Prostate gland (tissue), 2 donors: ENCODE data around the gene MEF2B. TPM values are rescaled to one million over a fixed set of nuclear protein-coding genes. Genes with fewer than 3 reads are reported as not detected.

Source experiments
- DNase-seq: peaks from one replicate; pipeline ENCODE4 v3.0.0-alpha.2; 2019; ENCODE audit warnings: low spot score
- H3K27ac ChIP-seq, 2 donors: fragments of 200-600 bp; sonication (generic); 2 replicates each; pipeline ENCODE4 v1.5.1; 2017 to 2019
- H3K27me3 ChIP-seq: fragments of 200-600 bp; sonication (generic); replicated peaks from 2 replicates; pipeline ENCODE4 v1.5.1; 2019; ENCODE audit not compliant: insufficient read depth
- H3K36me3 ChIP-seq, 2 donors: fragments of 200-600 bp; sonication (generic); 1 replicate in 1 of 2; 2 replicates in 1 of 2; pipeline versions ENCODE4 v1.5.1 to v1.8.1; 2017 to 2019
- H3K4me1 ChIP-seq: fragments of 200-600 bp; sonication (generic); replicated peaks from 2 replicates; pipeline ENCODE4 v1.5.1; 2019
- H3K4me3 ChIP-seq, 2 donors: fragments of 200-600 bp; sonication (generic); 2 replicates each; pipeline ENCODE4 v1.5.1; 2017 to 2019
- H3K9me3 ChIP-seq: fragments of 200-600 bp; sonication (generic); 2 replicates; pipeline ENCODE4 v1.5.1; 2017
- CTCF ChIP-seq, 4 experiments: fragments of 200-600 bp in 2 of 4; fragments of 450-650 bp in 2 of 4; sonication (generic) in 2 of 4; IDR thresholded peaks; 1 replicate in 3 of 4; 2 replicates in 1 of 4; pipeline ENCODE4 v1.5.1; 2016 to 2019; ENCODE audit warnings: antibody characterized with exemption in 4 of 4, mild to moderate bottlenecking in 2 of 4, moderate library complexity in 2 of 4
- POLR2A ChIP-seq: fragments of 450-650 bp; IDR thresholded peaks from one replicate; pipeline ENCODE4 v1.6.1; 2016; ENCODE audit warnings: antibody characterized with exemption, mild to moderate bottlenecking
- POLR2AphosphoS5 ChIP-seq: sonication (generic); formaldehyde crosslinking; IDR thresholded peaks from one replicate; pipeline ENCODE4 v1.6.1; 2017; ENCODE audit warnings: antibody characterized with exemption
- WGBS: methylation state at CpG from one replicate; pipeline ENCODE4 v1.1.5; 2018; 5-methylcytosine and 5-hydroxymethylcytosine counted together
- intact Hi-C: fragments of 100-400 bp; cut with DNase I; formaldehyde crosslinking; loops from one replicate; pipeline ENCODE4 v1.14.2; 2022
- total RNA-seq, 2 donors: library from RNA; depleted of rRNA; stranded (reverse); fragments of >200 nt; gene quantifications; one replicate each; pipeline ENCODE4 v1.1.0, GENCODE V29; 2016

Gene MEF2B
- total RNA-seq, 2 donors from 2014 or later, result not detected

DNA sequence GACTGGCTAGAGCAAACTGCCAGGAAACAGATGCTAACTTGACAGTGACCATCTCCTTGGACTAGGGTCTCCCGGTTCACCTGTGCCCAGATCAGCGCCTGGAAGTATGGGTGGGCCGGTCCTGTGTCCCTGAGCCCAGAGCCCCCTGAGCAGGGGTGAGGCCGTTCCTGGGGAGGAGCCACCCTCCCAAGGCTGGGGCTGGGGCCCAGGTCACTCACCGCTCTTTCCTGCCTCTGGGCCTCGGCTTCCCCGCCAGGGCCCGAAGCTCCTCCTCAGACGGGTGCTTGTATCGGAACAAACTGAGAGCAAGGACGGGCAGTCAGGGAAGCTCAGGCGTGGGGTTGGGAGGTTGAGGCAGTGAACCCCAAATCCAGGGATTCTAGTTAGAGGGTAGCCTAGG is 37.2 kb downstream of the MEF2B start:
- Histone ChIP-seq H3K4me1 (peaks cover 6% of the 10 kb centered on the region), H3K4me3 (no peak overlapping the region), H3K27ac (no peak overlapping the region), H3K36me3 (no peaks in the 10 kb centered on the region), H3K9me3 (no peaks in the 10 kb centered on the region), H3K27me3 (no peaks in the 10 kb centered on the region)
- DNase-seq, result no peak
- intact Hi-C loops, result no loop called here
- TF ChIP-seq CTCF (IDR thresholded peaks at IDR 0.05) (no peak), POLR2AphosphoS5 (no peak), POLR2A (no peak)
- WGBS, result 95% methylated on average over 12 of the region's 12 CpGs

DNA sequence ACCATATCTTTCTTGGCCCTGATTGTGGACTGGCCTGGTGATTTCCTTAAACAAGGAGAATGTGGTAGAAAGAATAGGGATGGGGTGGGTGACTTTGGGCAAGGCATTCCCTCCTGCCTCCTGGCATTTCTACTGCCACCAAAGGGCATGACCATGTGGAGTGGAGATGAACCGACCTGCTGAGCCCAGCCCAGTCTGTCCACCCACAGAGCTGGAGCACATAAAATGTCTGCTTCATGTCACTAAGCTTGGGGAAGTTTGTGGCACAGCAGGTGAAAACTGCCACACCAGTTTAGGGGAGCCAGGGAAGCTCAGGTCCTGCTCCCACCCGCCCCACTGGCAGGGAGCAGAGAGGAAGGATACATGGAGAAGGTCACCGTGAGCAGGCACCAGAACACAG is 38.1 kb downstream of the MEF2B start:
- Histone ChIP-seq H3K27me3 (no peaks in the 10 kb centered on the region), H3K36me3 (no peaks in the 10 kb centered on the region), H3K4me3 (no peak overlapping the region), H3K27ac (no peak overlapping the region), H3K9me3 (no peaks in the 10 kb centered on the region), H3K4me1 (no peaks in the 10 kb centered on the region)
- 97% methylated on average over 3 of the region's 3 CpGs for WGBS
- TF ChIP-seq POLR2A (no peak), CTCF (IDR thresholded peaks at IDR 0.05) (no peak), POLR2AphosphoS5 (no peak)
- intact Hi-C loops, result no loop called here
- no peak for DNase-seq

DNA sequence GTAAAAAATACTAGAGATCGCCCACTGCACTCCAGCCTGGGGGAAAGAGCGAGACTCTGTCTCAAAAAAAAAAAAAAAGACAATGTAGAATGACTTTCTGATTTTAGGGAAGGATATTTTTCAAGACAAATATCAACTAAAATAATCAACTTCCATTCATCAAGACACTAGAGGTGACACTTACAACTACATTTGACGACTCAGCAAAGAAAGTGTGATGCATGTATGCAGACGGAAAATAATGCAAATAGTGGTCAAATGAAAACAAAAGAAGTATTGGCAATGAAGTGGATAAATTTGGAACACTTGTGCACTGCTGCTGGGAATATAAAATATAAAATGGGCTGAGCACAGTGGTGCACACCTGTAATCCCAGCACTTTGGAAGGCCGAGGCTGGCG is 44.0 kb downstream of the MEF2B start:
- H3K9me3 ChIP-seq, result no peaks in the 10 kb centered on the region
- DNase-seq, result no peak
- no peaks in the 10 kb centered on the region for H3K36me3 ChIP-seq
- intact Hi-C loops, result no loop called here
- TF ChIP-seq CTCF (IDR thresholded peaks at IDR 0.05) (no peak), POLR2AphosphoS5 (no peak), POLR2A (no peak)
- no peaks in the 10 kb centered on the region for H3K4me1 ChIP-seq
- H3K4me3 ChIP-seq, result no peak overlapping the region
- no peak overlapping the region for H3K27ac ChIP-seq
- 97% methylated on average over 6 of the region's 6 CpGs for WGBS
- H3K27me3 ChIP-seq, result no peaks in the 10 kb centered on the region

DNA sequence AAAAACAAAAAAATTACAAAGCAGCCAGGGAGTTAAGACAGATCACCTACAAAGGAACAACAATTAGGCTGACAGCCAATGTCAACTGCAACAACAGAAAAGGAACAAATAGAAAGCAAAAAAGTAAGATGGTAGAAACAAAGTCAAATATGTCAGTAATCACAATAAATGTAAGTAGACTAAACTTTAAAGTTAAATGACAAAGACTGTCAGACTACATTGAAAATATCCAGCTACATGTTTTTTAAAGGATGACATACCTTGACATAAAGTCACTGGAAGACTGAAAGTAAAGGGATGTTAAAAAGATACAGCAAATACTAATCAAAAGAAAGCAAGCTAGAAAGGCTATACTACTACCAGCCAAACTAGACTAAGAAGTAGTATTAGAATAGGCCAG is 46.7 kb downstream of the MEF2B start:
- H3K4me3 ChIP-seq, result no peak overlapping the region
- no peaks in the 10 kb centered on the region for H3K9me3 ChIP-seq
- no peaks in the 10 kb centered on the region for H3K27me3 ChIP-seq
- TF ChIP-seq POLR2AphosphoS5 (no peak), CTCF (IDR thresholded peaks at IDR 0.05) (no peak), POLR2A (no peak)
- H3K27ac ChIP-seq, result no peak overlapping the region
- H3K36me3 ChIP-seq, result no peaks in the 10 kb centered on the region
- H3K4me1 ChIP-seq, result no peaks in the 10 kb centered on the region
- no peak for DNase-seq
- intact Hi-C loops, result no loop called here

DNA sequence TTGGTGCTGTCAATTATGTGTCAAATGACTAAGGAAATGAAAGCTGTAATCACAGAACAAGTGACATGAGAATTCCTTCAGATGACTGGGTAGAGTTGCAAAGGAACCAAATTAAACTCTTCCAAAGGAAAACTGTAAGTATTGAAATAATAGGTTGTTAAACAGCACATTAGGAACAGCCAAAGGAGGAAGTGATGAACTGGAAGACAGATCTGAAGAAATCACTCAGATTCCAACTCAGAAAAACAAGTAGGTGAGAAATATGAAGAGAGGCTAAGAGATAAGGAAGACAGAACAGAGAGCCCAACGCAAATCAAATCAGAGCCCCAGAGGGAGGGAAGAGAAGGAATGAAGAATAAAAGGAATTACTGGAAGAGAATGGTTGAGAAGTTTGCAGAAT is 47.2 kb downstream of the MEF2B start:
- Histone ChIP-seq H3K4me3 (no peak overlapping the region), H3K9me3 (no peaks in the 10 kb centered on the region), H3K4me1 (no peaks in the 10 kb centered on the region), H3K27me3 (no peaks in the 10 kb centered on the region), H3K36me3 (no peaks in the 10 kb centered on the region), H3K27ac (no peak overlapping the region)
- intact Hi-C loops, result no loop called here
- WGBS, result 100% methylated on average over 1 of the region's 1 CpG
- no peak for DNase-seq
- no peak for TF ChIP-seq POLR2A
- no peak for TF ChIP-seq POLR2AphosphoS5
- TF ChIP-seq CTCF (IDR thresholded peaks at IDR 0.05), result no peak
